ENCODE data around the gene RAPGEF6.
"Not testable (repeated sequence)": the region's sequence is repeated elsewhere in the genome, so short reads cannot be mapped to it uniquely, and the experiment has no call there.

The RAPGEF6 gene

GRCh38 chr5:131605086-131605485 is 29.9 kb downstream of the RAPGEF6 start:
- no peak for DNase-seq

- no peak for DNase-seq
Observed at GRCh38 chr5:131595088-131596033, 39.7 kb downstream of the RAPGEF6 start.

GRCh38 chr5:131593921-131594320 is 41.1 kb downstream of the RAPGEF6 start:
- DNase-seq: no peak

GRCh38 chr5:131593436-131593835 is 41.6 kb downstream of the RAPGEF6 start:
- DNase-seq: not testable (repeated sequence)

GRCh38 chr5:131589510-131590348 is 45.3 kb downstream of the RAPGEF6 start:
- peak; percentile 17 for DNase-seq

DNA sequence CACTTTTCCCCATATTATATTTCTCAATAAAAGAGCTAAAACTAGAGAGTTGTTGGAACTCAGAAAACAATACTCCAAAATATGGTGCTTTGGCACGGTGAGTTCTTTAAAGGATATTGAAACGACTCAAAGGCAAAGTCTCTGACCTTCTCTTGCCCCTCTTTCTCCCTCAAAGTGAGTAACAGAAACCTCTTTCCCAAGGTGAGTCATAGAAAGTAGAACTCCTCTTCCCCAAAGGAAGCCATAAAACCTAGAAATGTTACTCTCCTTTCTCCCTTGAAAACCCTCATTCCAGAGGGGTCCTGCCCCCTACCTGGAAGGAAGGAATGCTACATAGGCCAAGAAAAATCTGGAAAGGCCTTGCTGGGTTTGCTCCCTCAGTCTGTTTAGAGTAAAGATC is 47.5 kb downstream of the RAPGEF6 start:
- no peak for DNase-seq

GRCh38 chr5:131581702-131582101 is 53.3 kb downstream of the RAPGEF6 start:
- no peak for DNase-seq

GRCh38 chr5:131579917-131580671 is 54.9 kb downstream of the RAPGEF6 start:
- DNase-seq: no peak

- no peak for DNase-seq
Observed at GRCh38 chr5:131575660-131576227, 59.3 kb downstream of the RAPGEF6 start.

GRCh38 chr5:131571669-131572168 is 63.3 kb downstream of the RAPGEF6 start:
- no peak for DNase-seq

GRCh38 chr5:131570757-131571156 is 64.3 kb downstream of the RAPGEF6 start:
- DNase-seq: no peak

DNA sequence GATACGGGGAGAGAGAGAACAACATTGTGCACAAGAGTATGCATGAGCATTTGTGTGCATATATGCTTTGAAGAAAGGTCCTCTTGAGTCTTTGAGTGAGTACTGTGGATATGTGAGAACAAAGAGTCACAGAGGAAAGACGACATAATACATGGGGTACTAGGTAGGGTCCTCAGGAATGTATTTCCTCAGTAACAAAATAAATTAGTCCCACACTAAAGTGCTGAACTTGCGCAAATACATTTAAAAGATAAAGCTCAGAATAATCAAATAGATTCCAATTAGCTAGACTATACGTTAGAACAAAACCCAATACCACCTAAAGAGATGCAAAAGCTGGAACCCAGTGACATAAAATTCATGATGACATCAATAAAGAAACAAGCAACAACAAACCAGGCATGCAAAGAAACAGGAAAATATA is 70.8 kb downstream of the RAPGEF6 start:
- DNase-seq: no peak

DNA sequence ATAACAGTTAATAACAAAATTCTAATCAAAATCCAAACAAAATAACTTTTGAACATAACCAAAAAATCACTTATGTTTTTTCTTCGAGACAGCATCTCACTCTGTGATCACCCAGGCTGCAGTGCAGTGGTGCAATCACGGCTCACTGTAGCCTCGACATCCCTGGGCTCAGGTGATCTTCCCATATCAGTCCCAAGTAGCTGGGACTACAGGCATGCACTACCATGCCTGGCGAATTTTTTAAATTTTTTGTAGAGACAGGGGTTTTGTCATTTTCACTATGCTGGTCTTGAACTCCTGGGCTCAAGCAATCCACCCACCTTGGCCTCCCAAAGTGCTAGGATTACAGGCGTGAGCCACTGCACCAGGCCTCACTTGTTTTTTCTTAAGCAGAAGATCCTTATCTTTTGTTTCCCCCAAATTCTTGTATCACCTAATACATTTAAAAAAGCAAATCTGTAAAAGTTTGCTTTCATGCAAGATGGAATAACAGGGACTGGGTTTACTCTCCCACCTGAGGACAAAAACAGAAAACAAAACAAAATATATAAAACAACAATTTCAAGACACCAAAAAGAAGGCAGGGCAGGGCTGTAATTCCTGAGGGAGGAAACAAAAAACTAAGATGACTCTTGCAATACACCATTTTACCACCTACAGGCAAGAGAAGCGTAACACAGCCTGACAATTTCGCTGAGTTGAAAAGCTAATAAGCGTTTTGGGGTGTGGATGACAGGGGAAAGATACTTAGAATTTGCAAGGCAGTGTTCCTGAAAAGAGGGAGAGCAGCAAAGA is 71.4 kb downstream of the RAPGEF6 start:
- DNase-seq: no peak

DNA sequence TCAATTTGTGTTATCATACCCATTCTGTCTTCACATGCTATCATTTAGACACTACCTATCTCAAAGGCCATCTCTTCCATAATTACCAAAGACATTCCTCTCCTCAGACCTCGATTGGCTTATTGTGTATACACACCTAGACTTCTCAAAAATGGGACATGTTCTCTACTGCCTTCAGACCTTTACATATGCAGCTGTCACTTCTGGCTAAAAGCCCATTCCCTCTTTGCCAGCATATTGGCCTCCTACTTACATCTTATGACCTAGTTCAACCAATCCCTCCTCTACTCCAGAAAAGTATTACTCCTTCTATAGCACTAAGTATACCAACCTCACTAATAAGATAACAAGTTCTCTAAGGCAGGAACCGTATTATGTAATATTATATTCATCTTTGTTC is 84.4 kb downstream of the RAPGEF6 start:
- DNase-seq: no peak

DNA sequence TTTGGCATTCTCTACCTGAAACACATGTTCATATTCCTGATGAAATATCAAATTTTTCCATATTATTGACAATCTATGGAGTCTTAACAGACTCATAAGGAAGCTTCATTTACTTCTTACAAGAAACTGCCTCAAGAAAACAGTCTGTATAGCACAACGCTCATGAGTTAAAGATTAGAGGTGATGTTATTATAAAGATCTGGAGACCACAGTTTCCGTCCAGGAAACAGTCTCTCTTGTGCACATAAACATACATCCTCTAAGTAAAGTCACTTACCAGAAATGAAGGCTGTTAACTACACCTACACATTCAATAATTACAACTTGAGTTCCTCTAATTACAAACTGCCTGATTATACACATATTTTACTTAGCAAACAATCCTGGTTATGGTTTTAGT is 86.9 kb downstream of the RAPGEF6 start:
- no peak for DNase-seq

GRCh38 chr5:131545845-131546244 is 89.2 kb downstream of the RAPGEF6 start:
- DNase-seq: no peak

DNA sequence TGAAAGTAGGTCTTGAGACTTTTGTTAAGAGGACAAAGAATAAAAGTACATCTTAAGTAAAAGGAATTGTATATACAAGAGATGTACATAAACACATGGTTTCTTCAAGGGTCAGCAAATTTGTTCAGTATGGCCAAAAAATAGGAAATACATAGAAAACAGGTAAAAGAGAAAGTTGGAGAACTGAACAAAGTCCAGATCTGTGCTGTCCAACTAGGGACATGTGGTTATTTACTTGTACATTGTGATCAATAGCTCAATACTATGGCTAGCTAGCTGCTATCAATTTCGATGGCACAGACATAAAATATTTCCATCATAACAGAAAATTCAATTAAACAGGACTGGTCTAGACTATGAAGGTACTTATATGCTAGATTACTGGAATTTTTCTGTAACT is 92.3 kb downstream of the RAPGEF6 start:
- DNase-seq: no peak

GRCh38 chr5:131541762-131542161 is 93.3 kb downstream of the RAPGEF6 start:
- no peak for DNase-seq

GRCh38 chr5:131541071-131541470 is 94.0 kb downstream of the RAPGEF6 start:
- DNase-seq: no peak

GRCh38 chr5:131539251-131539650 is 95.8 kb downstream of the RAPGEF6 start:
- DNase-seq: no peak

- DNase-seq: no peak
Observed at GRCh38 chr5:131538177-131538593, 96.8 kb downstream of the RAPGEF6 start.
